Stimulated activated CD4-positive, alpha-beta T cell treated with anti-CD3 and anti-CD28 coated beads, Interleukin-2, amount 100 ng/mL, for 4 hours (primary cell): ENCODE measurements around the gene CTCF.

Experiments
- DNase-seq: peaks from one replicate; pipeline ENCODE4 v3.0.0-alpha.2; 2020; ENCODE audit warnings: low read depth

Gene CTCF

GRCh38 chr16:67594956-67595355 lies 32.6 kb downstream of the CTCF start:
- DNase-seq, result no peak

GRCh38 chr16:67598527-67598926 lies 36.2 kb downstream of the CTCF start:
- DNase-seq, result no peak

- no peak for DNase-seq
Measured at GRCh38 chr16:67605641-67606040, 43.3 kb downstream of the CTCF start.

GRCh38 chr16:67606632-67607031 lies 44.3 kb downstream of the CTCF start:
- DNase-seq, result no peak

GRCh38 chr16:67608364-67608763 lies 46.0 kb downstream of the CTCF start:
- DNase-seq, result no peak

GRCh38 chr16:67613808-67614207 lies 51.5 kb downstream of the CTCF start:
- no peak for DNase-seq

- DNase-seq, result no peak
Measured at GRCh38 chr16:67628216-67628615, 65.9 kb downstream of the CTCF start.

GRCh38 chr16:67632415-67633172 lies 70.3 kb downstream of the CTCF start:
- no peak for DNase-seq

- DNase-seq, result no peak
Measured at GRCh38 chr16:67636713-67637112, 74.4 kb downstream of the CTCF start.

GRCh38 chr16:67637625-67638024 lies 75.3 kb downstream of the CTCF start:
- DNase-seq, result no peak

GRCh38 chr16:67641779-67642708 lies 79.7 kb downstream of the CTCF start:
- no peak for DNase-seq

- DNase-seq, result no peak
Measured at GRCh38 chr16:67644038-67644437, 81.7 kb downstream of the CTCF start.

GRCh38 chr16:67645397-67646121 lies 83.2 kb downstream of the CTCF start:
- no peak for DNase-seq

GRCh38 chr16:67647111-67647651 lies 84.9 kb downstream of the CTCF start:
- DNase-seq, result no peak

GRCh38 chr16:67647681-67648080 lies 85.4 kb downstream of the CTCF start:
- no peak for DNase-seq

GRCh38 chr16:67648088-67648763 lies 85.9 kb downstream of the CTCF start:
- DNase-seq, result no peak

- DNase-seq, result no peak
Measured at GRCh38 chr16:67648764-67649407, 86.6 kb downstream of the CTCF start.

- no peak for DNase-seq
Measured at GRCh38 chr16:67649494-67649931, 87.2 kb downstream of the CTCF start.

- DNase-seq, result no peak
Measured at GRCh38 chr16:67650023-67650422, 87.7 kb downstream of the CTCF start.

- DNase-seq, result no peak
Measured at GRCh38 chr16:67651039-67651438, 88.7 kb downstream of the CTCF start.

GRCh38 chr16:67651847-67652246 lies 89.5 kb downstream of the CTCF start:
- DNase-seq, result no peak
